LHCN-M2 (cell line): Measurements from ENCODE around the gene MMP3. TPM values are rescaled to one million over a fixed set of nuclear protein-coding genes. Genes with fewer than 3 reads are reported as not detected.

Experiments used
- DNase-seq: peaks from one replicate; pipeline ENCODE4 v3.0.0-alpha.2; 2012; ENCODE audit warnings: low read depth
- total RNA-seq: library from RNA; depleted of rRNA; stranded (reverse); fragments of >200 nt; gene quantifications from 2 replicates; pipeline ENCODE4 v1.2.3, GENCODE V29; 2014; rRNA removed

Gene MMP3
- total RNA-seq, 1 experiment from 2014 or later, result 5.1 TPM

DNA sequence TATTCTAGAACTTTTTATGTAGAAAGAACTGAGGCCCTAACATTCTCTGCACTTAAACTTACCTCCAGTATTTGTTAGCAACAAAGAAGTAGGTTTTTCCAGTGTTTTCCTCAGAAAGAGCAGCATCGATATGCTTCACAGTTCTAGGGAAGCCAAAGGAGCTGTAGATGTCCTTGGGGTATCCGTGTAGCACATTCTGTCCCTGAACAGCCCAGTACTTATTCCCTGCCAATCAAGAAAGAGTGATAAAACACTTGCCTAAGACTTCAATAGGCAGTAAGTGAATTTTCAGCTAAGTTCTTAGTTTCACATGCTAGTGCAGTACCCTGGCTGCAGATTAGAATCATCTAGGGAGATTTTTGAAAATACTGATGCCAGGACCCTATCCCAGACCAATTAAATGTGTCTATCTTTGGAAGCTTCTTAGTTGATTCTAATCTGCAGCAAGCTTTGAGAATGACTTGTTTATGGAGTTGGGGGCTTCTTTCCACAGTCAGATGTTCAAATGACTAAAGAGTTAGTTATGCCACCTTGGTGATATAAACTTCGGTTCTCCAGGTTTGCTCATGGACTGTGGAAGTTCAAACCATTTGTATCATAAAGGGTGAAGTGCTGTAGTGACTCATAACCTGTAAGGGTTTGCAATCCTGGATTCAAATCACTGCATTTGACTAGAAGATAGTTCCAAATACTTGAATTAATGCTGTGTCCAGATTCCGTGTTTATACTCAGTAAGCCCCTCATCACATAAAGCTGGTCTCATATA is 52.0 kb downstream of the MMP3 start:
- no peak for DNase-seq

- DNase-seq, result no peak
Measured at GRCh38 chr11:102788334-102788995, 54.9 kb downstream of the MMP3 start.

Other genes with a start within 250 kb of the MMP3 start
- not detected in 2 replicates for gene MMP20, start 218.3 kb downstream of the MMP3 start, total RNA-seq
- gene MMP27, start 137.8 kb downstream of the MMP3 start, total RNA-seq, result not detected in 2 replicates
- not detected in 2 replicates for gene MMP8, start 118.7 kb downstream of the MMP3 start, total RNA-seq
- gene MMP10, start 63.0 kb downstream of the MMP3 start, total RNA-seq, result not detected in 2 replicates
- gene MMP1, start 45.4 kb downstream of the MMP3 start, total RNA-seq, result 0.17 TPM in 1 of 2 replicates, not detected in the other
- gene MMP12, start 31.4 kb upstream of the MMP3 start, total RNA-seq, result 0.19 TPM in 1 of 2 replicates, not detected in the other
- 0.13 TPM in 1 of 2 replicates, not detected in the other for gene MMP13, start 112.1 kb upstream of the MMP3 start, total RNA-seq
- 63.3 and 98.1 TPM in 2 replicates for gene DCUN1D5, start 248.6 kb upstream of the MMP3 start, total RNA-seq